Measurements from ENCODE around the gene ADGRL4.
"Not testable (repeated sequence)": the region's sequence is repeated elsewhere in the genome, so short reads cannot be mapped to it uniquely, and the experiment has no call there.

Gene ADGRL4

GRCh38 chr1:78913950-78914349, 92.6 kb downstream of the ADGRL4 start:
- no peak for DNase-seq

- DNase-seq = no peak
These were observed 94.3 kb downstream of the ADGRL4 start for GRCh38 chr1:78911956-78912880.

GRCh38 chr1:78902641-78903040, 103.9 kb downstream of the ADGRL4 start:
- DNase-seq = no peak

GRCh38 chr1:78894811-78895210, 111.7 kb downstream of the ADGRL4 start:
- no peak for DNase-seq

GRCh38 chr1:78892260-78892840, 114.2 kb downstream of the ADGRL4 start:
- DNase-seq = no peak

GRCh38 chr1:78887458-78887857, 119.1 kb downstream of the ADGRL4 start:
- DNase-seq = no peak

GRCh38 chr1:78884685-78885452, 121.7 kb downstream of the ADGRL4 start:
- no peak for DNase-seq

GRCh38 chr1:78880223-78880622, 126.3 kb downstream of the ADGRL4 start:
- DNase-seq = no peak

- DNase-seq = not testable (repeated sequence)
These were observed 130.5 kb downstream of the ADGRL4 start for GRCh38 chr1:78875986-78876385.

GRCh38 chr1:78872801-78873200, 133.7 kb downstream of the ADGRL4 start:
- not testable (repeated sequence) for DNase-seq

GRCh38 chr1:78871249-78871648, 135.3 kb downstream of the ADGRL4 start:
- DNase-seq = no peak

GRCh38 chr1:78869136-78869535, 137.4 kb downstream of the ADGRL4 start:
- DNase-seq = no peak

GRCh38 chr1:78864175-78864574, 142.4 kb downstream of the ADGRL4 start:
- DNase-seq = no peak

- DNase-seq = no peak
These were observed 150.4 kb downstream of the ADGRL4 start for GRCh38 chr1:78856096-78856495.

- DNase-seq = no peak
These were observed 151.3 kb downstream of the ADGRL4 start for GRCh38 chr1:78855258-78855657.

GRCh38 chr1:78854556-78854955, 152.0 kb downstream of the ADGRL4 start:
- DNase-seq = no peak

GRCh38 chr1:78843546-78843945, 163.0 kb downstream of the ADGRL4 start:
- no peak for DNase-seq

GRCh38 chr1:78843111-78843510, 163.4 kb downstream of the ADGRL4 start:
- DNase-seq = no peak

GRCh38 chr1:78840453-78841271, 165.9 kb downstream of the ADGRL4 start:
- no peak for DNase-seq

All from NCI-H526 (cell line).